Occipital lobe (tissue), 2 donors: ENCODE measurements around the gene BACH2. TPM values are rescaled to one million over a fixed set of nuclear protein-coding genes. Genes with fewer than 3 reads are reported as not detected.

Source experiments
- DNase-seq: peaks from one replicate; lab custom pipeline; 2025; lab: John Stamatoyannopoulos, UW
- total RNA-seq: library from RNA; depleted of rRNA; stranded (reverse); fragments of >200 nt; gene quantifications from one replicate; pipeline ENCODE4 v1.2.3, GENCODE V29; 2014

BACH2 gene
- total RNA-seq, 1 donor from 2014 or later, result 65.4 TPM

- DNase-seq, result no peak
These were observed 18.5 kb downstream of the BACH2 start for GRCh38 chr6:90278129-90278528.

- no peak for DNase-seq
These were observed 19.2 kb downstream of the BACH2 start for GRCh38 chr6:90277302-90278011.

- DNase-seq, result no peak
These were observed 22.1 kb downstream of the BACH2 start for GRCh38 chr6:90274451-90275030.

- no peak for DNase-seq
These were observed 22.8 kb downstream of the BACH2 start for GRCh38 chr6:90273863-90274262.

- no peak for DNase-seq
These were observed 23.7 kb downstream of the BACH2 start for GRCh38 chr6:90272895-90273294.

GRCh38 chr6:90271831-90272230 is 24.8 kb downstream of the BACH2 start:
- DNase-seq, result no peak

- no peak for DNase-seq
These were observed 27.3 kb downstream of the BACH2 start for GRCh38 chr6:90269334-90269733.

- DNase-seq, result no peak
These were observed 28.5 kb downstream of the BACH2 start for GRCh38 chr6:90268178-90268577.

- DNase-seq, result no peak
These were observed 29.6 kb downstream of the BACH2 start for GRCh38 chr6:90266905-90267621.

- DNase-seq, result no peak
These were observed 32.1 kb downstream of the BACH2 start for GRCh38 chr6:90264561-90264960.

GRCh38 chr6:90263633-90264032 is 33.0 kb downstream of the BACH2 start:
- no peak for DNase-seq

GRCh38 chr6:90261801-90262200 is 34.8 kb downstream of the BACH2 start:
- no peak for DNase-seq

- no peak for DNase-seq
These were observed 39.2 kb downstream of the BACH2 start for GRCh38 chr6:90257486-90257738.

- no peak for DNase-seq
These were observed 39.8 kb downstream of the BACH2 start for GRCh38 chr6:90256698-90257485.

GRCh38 chr6:90253631-90254030 is 43.0 kb downstream of the BACH2 start:
- no peak for DNase-seq

GRCh38 chr6:90251295-90251992 is 45.2 kb downstream of the BACH2 start:
- no peak for DNase-seq

- no peak for DNase-seq
These were observed 46.2 kb downstream of the BACH2 start for GRCh38 chr6:90250405-90250804.

- DNase-seq, result no peak
These were observed 47.2 kb downstream of the BACH2 start for GRCh38 chr6:90249458-90249857.

GRCh38 chr6:90249034-90249433 is 47.6 kb downstream of the BACH2 start:
- DNase-seq, result no peak

- no peak for DNase-seq
These were observed 49.4 kb downstream of the BACH2 start for GRCh38 chr6:90247262-90247661.

- DNase-seq, result no peak
These were observed 55.3 kb downstream of the BACH2 start for GRCh38 chr6:90241229-90241880.
